Keratinocyte (primary cell): Measurements from ENCODE around the gene GTF2A1L.

Source experiments
- CTCF ChIP-seq, 3 experiments: IDR thresholded peaks in 1 of 3; conservative IDR thresholded peaks in 1 of 3; optimal IDR thresholded peaks in 1 of 3; 2 replicates in 2 of 3; 3 replicates in 1 of 3; pipeline versions ENCODE3 to v1.5.1; 2011; ENCODE audit warnings: low read length in 3 of 3, mild to moderate bottlenecking in 3 of 3, moderate library complexity in 2 of 3, control low read depth in 1 of 3, inconsistent platforms in 1 of 3; ENCODE audit not compliant: insufficient read depth in 2 of 3; ENCODE audit errors: extremely low read depth in 1 of 3
- EZH2 ChIP-seq: IDR thresholded peaks from one replicate; pipeline ENCODE4 v1.6.1; 2012; ENCODE audit warnings: inconsistent platforms, mild to moderate bottlenecking, low read length, moderate library complexity

GRCh38 chr2:48588745-48589144 is 28.9 kb upstream of the GTF2A1L start:
- no peak for TF ChIP-seq CTCF (optimal IDR thresholded peaks at IDR 0.05 in 1 of 3, IDR thresholded peaks at IDR 0.05 in 1 of 3, conservative IDR thresholded peaks at IDR 0.05 in 1 of 3; ENCODE audit: extremely low read depth in 1 of 3, insufficient read depth in 2 of 3, low read length in 3 of 3)
- TF ChIP-seq EZH2: no peak
